Spleen (tissue), 11 donors: ENCODE measurements around the gene CHMP5. TPM values are rescaled to one million over a fixed set of nuclear protein-coding genes. Genes with fewer than 3 reads are reported as not detected.

Experiments
- DNase-seq: peaks from one replicate; pipeline ENCODE4 v3.0.0-alpha.2; 2020
- H3K27ac ChIP-seq, 8 donors: fragments of 200-600 bp; sonication (generic) in 7 of 8; 1 replicate in 4 of 8; 2 replicates in 4 of 8; pipeline versions ENCODE4 v1.5.0 to v1.8.0; 2016 to 2021; ENCODE audit warnings: inconsistent platforms in 4 of 8, mild to moderate bottlenecking in 4 of 8, moderate library complexity in 1 of 8
- H3K27me3 ChIP-seq, 7 donors: fragments of 200-600 bp; sonication (generic) in 6 of 7; replicated peaks in 1 of 7; 1 replicate in 4 of 7; 2 replicates in 3 of 7; pipeline versions ENCODE4 v1.5.0 to v1.8.0; 2016 to 2021; ENCODE audit warnings: inconsistent platforms in 3 of 7, mild to moderate bottlenecking in 1 of 7
- H3K36me3 ChIP-seq, 6 donors: fragments of 200-600 bp; sonication (generic) in 5 of 6; 1 replicate in 4 of 6; 2 replicates in 2 of 6; pipeline versions ENCODE4 v1.5.0 to v1.8.0; 2016 to 2021; ENCODE audit warnings: inconsistent platforms in 2 of 6
- H3K4me1 ChIP-seq, 6 donors: fragments of 200-600 bp; sonication (generic) in 5 of 6; 1 replicate in 3 of 6; 2 replicates in 3 of 6; pipeline versions ENCODE4 v1.5.0 to v1.8.0; 2016 to 2021; ENCODE audit warnings: inconsistent platforms in 3 of 6
- H3K4me3 ChIP-seq, 8 donors: fragments of 200-600 bp; sonication (generic) in 7 of 8; 1 replicate in 4 of 8; 2 replicates in 4 of 8; pipeline versions ENCODE4 v1.5.0 to v1.8.0; 2016 to 2021; ENCODE audit warnings: inconsistent platforms in 4 of 8, mild to moderate bottlenecking in 4 of 8, moderate library complexity in 2 of 8
- H3K9me3 ChIP-seq, 8 donors: fragments of 200-600 bp; sonication (generic) in 7 of 8; 1 replicate in 4 of 8; 2 replicates in 4 of 8; pipeline versions ENCODE4 v1.5.0 to v1.8.0; 2016 to 2021; ENCODE audit warnings: inconsistent platforms in 4 of 8
- POLR2A ChIP-seq, 3 donors: fragments of 450-650 bp; IDR thresholded peaks; one replicate each; pipeline ENCODE4 v1.5.1; 2017; ENCODE audit warnings: antibody characterized with exemption in 3 of 3, mild to moderate bottlenecking in 1 of 3
- POLR2AphosphoS5 ChIP-seq, 3 donors: sonication (generic); formaldehyde crosslinking; IDR thresholded peaks; one replicate each; pipeline ENCODE4 v1.5.1; 2017; ENCODE audit warnings: antibody characterized with exemption in 3 of 3
- whole genome bisulfite sequencing, 5 donors: extraction: QIAGEN DNeasy Blood & Tissue Kit in 3 of 5; methylation state at CpG; one replicate each; pipeline versions ENCODE4 v1.1.5 to v1.1.7; 2013 to 2018; 5-methylcytosine and 5-hydroxymethylcytosine counted together
- intact Hi-C: fragments of 100-400 bp; cut with DNase I; formaldehyde crosslinking; loops from one replicate; pipeline ENCODE4 v1.15.0; 2023; ENCODE audit warnings: low total_unique reads
- polyA plus RNA-seq, 3 donors: library from polyadenylated mRNA; stranded (reverse); fragments of 200-250 nt; gene quantifications; one replicate each; pipeline ENCODE4 v1.2.1, GENCODE V29; 2013
- total RNA-seq, 7 donors: library from RNA; depleted of rRNA in 3 of 7; stranded (reverse); fragments of >200 nt in 3 of 7; fragmentation: NEBNext Ultra II Directional in 4 of 7; extraction: Animal tissue kit (Norgen Biotek cat#: 25700) in 4 of 7; gene quantifications; one replicate each; pipeline versions ENCODE4 v1.1.0 to v1.2.1, GENCODE V29; 2016 to 2021
- TF ChIP-seq, protein P1 (sequence below), 11 experiments: fragments of 200-600 bp in 7 of 11; fragments of 450-650 bp in 4 of 11; sonication (generic) in 4 of 11; IDR thresholded peaks in 8 of 11; conservative IDR thresholded peaks in 3 of 11; 1 replicate in 7 of 11; 2 replicates in 4 of 11; pipeline versions ENCODE4 v1.4.0 to v1.8.0; 2016 to 2021; ENCODE audit warnings: antibody characterized with exemption in 11 of 11, inconsistent platforms in 4 of 11, mild to moderate bottlenecking in 1 of 11
- donor health status: healthy with polysubstance abuse.
- donor health status: DM: no; HTN: no; CAD: no; lungs with moderate emphysema.
- donor health status: DM: no; HTN: no; CAD: no.
- donor health status: Bipolar disorder and iron deficiency.
- donor health status: healthy.
- donor health status: DM: no; HTN: no; CAD: no.
- donor health status: DM: yes; HTN: yes; CAD: no.

CHMP5 gene
- total and polyA plus RNA-seq, 10 donors: 43.6 to 75.9 (median 54.8) TPM

DNA sequence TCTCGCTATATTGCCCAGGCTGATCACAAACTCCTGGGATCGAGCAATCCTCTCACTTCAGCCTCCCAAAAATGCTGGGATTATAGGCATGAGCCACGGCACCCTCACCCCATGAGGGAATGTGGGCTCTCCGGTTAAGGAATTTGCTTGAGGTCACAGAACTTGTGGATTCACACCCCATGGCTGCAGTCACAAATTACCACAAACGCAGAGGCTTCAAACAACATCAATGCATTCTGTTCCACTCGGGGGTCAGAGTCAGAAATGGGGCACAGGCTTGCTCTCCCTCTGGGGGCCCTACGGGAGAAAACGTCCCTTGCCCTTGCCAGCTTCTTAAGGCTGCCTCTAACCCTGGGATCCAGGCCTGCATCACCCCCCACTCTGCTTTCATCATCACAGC is 37.1 kb upstream of the CHMP5 start:
- no peak for DNase-seq
- H3K9me3 ChIP-seq: no peaks in the 10 kb centered on the region
- H3K4me3 ChIP-seq: peak overlapping the region in 1 of 8 donors; percentile 24
- intact Hi-C loops: loop anchor here (10.0 kb wide), 1 partner anchor 53 kb away; no protein-coding TSS in a partner anchor
- WGBS, 5 donors: 70 to 94% (median 87%) methylated on average over 7 to 8 of the region's 8 CpGs
- TF ChIP-seq POLR2A (IDR thresholded peaks at IDR 0.05) (no peak), POLR2AphosphoS5 (IDR thresholded peaks at IDR 0.05) (no peak)
- TF ChIP-seq, protein P1, sequence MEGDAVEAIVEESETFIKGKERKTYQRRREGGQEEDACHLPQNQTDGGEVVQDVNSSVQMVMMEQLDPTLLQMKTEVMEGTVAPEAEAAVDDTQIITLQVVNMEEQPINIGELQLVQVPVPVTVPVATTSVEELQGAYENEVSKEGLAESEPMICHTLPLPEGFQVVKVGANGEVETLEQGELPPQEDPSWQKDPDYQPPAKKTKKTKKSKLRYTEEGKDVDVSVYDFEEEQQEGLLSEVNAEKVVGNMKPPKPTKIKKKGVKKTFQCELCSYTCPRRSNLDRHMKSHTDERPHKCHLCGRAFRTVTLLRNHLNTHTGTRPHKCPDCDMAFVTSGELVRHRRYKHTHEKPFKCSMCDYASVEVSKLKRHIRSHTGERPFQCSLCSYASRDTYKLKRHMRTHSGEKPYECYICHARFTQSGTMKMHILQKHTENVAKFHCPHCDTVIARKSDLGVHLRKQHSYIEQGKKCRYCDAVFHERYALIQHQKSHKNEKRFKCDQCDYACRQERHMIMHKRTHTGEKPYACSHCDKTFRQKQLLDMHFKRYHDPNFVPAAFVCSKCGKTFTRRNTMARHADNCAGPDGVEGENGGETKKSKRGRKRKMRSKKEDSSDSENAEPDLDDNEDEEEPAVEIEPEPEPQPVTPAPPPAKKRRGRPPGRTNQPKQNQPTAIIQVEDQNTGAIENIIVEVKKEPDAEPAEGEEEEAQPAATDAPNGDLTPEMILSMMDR (IDR thresholded peaks at IDR 0.05 in 8 of 11, conservative IDR thresholded peaks at IDR 0.05 in 3 of 11): no peak
- peak overlapping the region in 5 of 8 donors; percentile 80 to 87 (median 81) for H3K27ac ChIP-seq
- no peaks in the 10 kb centered on the region for H3K27me3 ChIP-seq
- H3K4me1 ChIP-seq: peaks cover 7 to 31% (median 21%) of the 10 kb centered on the region in 6 donors
- H3K36me3 ChIP-seq: no peaks in the 10 kb centered on the region

DNA sequence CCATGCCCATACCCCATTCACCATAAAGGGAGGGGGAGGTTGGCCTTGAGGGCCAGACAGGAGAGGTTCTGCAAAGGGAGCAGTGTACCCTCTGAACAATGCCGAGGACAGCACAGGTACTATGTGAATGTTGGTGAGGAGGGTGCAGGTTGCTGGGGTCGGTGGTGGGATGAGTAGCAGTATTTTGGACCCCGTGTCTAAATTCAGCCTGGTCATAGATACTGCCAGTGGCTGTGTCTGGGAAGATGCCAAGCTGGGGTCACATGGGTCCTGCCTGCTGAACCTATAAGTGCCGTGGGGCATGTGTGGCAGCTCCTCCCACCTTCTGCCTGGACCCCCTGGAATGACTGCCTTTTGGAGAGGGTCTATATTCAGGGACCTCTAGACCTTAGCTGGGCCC is 36.2 kb upstream of the CHMP5 start:
- intact Hi-C loops: loop anchor here (10.0 kb wide), 1 partner anchor 54 kb away; no protein-coding TSS in a partner anchor
- H3K27ac ChIP-seq: no peak overlapping the region
- TF ChIP-seq POLR2A (IDR thresholded peaks at IDR 0.05) (no peak), POLR2AphosphoS5 (IDR thresholded peaks at IDR 0.05) (no peak)
- TF ChIP-seq, protein P1 (IDR thresholded peaks at IDR 0.05 in 8 of 11, conservative IDR thresholded peaks at IDR 0.05 in 3 of 11): no peak

DNA sequence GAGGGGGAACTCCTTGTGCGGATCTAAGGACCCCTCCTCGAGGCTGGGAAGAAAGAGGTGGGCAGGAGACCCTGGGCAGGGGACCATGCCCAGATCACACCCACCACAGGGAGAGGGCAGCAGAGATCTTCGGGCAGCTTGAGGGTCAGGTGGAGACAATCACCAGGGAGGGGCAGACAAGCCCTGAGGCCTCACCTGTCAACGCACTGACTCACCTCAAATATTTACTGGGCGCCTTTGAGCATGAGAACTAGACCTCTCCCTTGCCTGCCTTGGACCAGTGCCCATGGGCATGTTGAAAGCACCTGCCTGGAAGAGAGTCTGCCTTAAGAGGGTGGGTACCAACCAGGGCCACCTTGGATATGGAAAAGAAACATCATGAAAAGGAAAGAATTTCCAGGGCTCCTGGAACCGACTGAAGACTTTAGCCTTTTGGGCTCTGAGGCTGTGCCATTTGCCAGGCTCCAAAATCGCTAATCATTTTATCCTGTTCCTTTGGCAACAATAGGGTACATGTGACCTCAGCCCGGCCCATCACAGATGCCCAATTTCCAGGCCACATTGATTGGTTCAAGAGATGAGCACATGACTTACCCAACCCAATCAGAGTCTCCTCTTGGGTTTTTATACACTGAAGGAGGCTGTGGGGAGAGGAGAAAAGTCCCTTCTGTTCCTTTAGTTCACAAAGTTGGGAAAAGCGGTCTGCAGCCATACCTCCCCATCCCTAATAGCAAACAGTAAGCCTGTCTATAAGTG is 35.3 kb upstream of the CHMP5 start:
- Histone ChIP-seq H3K27ac (no peak overlapping the region), H3K4me3 (no peak overlapping the region), H3K36me3 (no peaks in the 10 kb centered on the region), H3K27me3 (no peaks in the 10 kb centered on the region), H3K9me3 (no peaks in the 10 kb centered on the region), H3K4me1 (peaks cover 7 to 31% (median 21%) of the 10 kb centered on the region in 6 donors)
- TF ChIP-seq, protein P1 (IDR thresholded peaks at IDR 0.05 in 8 of 11, conservative IDR thresholded peaks at IDR 0.05 in 3 of 11): no peak
- TF ChIP-seq POLR2AphosphoS5 (IDR thresholded peaks at IDR 0.05): no peak
- TF ChIP-seq POLR2A (IDR thresholded peaks at IDR 0.05): no peak
- DNase-seq: no peak
- intact Hi-C loops: loop anchor here (10.0 kb wide), 1 partner anchor 55 kb away; no protein-coding TSS in a partner anchor
- WGBS, 5 donors: 75 to 94% (median 85%) methylated on average over 9 of the region's 9 CpGs

More for the DNA sequence above, 36.2 kb upstream of the CHMP5 start:
- WGBS, 5 donors: 65 to 85% (median 80%) methylated on average over 4 of the region's 4 CpGs
- no peak for DNase-seq
- Histone ChIP-seq H3K36me3 (no peaks in the 10 kb centered on the region), H3K4me3 (no peak overlapping the region), H3K4me1 (peaks cover 7 to 31% (median 21%) of the 10 kb centered on the region in 6 donors), H3K27me3 (no peaks in the 10 kb centered on the region), H3K9me3 (no peaks in the 10 kb centered on the region)
